Stomach (tissue), 9 donors: ENCODE results near the gene GNGT2. TPM values are rescaled to one million over a fixed set of nuclear protein-coding genes. Genes with fewer than 3 reads are reported as not detected.
A peak's percentile ranks its signal among the peaks of the same experiment; 100 is the strongest.

Experiments used
- DNase-seq, 2 donors: peaks; one replicate each; pipeline versions ENCODE4 v3.0.0 to v3.0.0-alpha.2; 2013 to 2019
- H3K27ac ChIP-seq, 5 donors: fragments of 200-600 bp in 4 of 5; sonication (generic) in 4 of 5; one replicate each; pipeline ENCODE4 v1.5.1; 2013 to 2019; ENCODE audit warnings: mild to moderate bottlenecking in 1 of 5, moderate library complexity in 1 of 5
- H3K27me3 ChIP-seq, 3 donors: fragments of 200-600 bp; sonication (generic); one replicate each; pipeline ENCODE4 v1.5.1; 2017 to 2019; ENCODE audit warnings: mixed run types in 1 of 3
- H3K36me3 ChIP-seq, 4 donors: fragments of 200-600 bp; sonication (generic); 1 replicate in 3 of 4; 2 replicates in 1 of 4; pipeline ENCODE4 v1.5.1; 2016 to 2019
- H3K4me1 ChIP-seq, 4 donors: fragments of 200-600 bp; sonication (generic); one replicate each; pipeline ENCODE4 v1.5.1; 2016 to 2019
- H3K4me3 ChIP-seq, 4 donors: fragments of 200-600 bp; sonication (generic) in 3 of 4; one replicate each; pipeline ENCODE4 v1.5.1; 2016 to 2019; ENCODE audit warnings: mild to moderate bottlenecking in 1 of 4
- H3K9me3 ChIP-seq, 4 donors: fragments of 200-600 bp; sonication (generic); one replicate each; pipeline ENCODE4 v1.5.1; 2016 to 2019
- EP300 ChIP-seq: sonication (generic); formaldehyde crosslinking; IDR thresholded peaks from one replicate; pipeline ENCODE4 v1.6.1; 2017; ENCODE audit warnings: antibody characterized with exemption
- POLR2A ChIP-seq, 4 donors: fragments of 450-650 bp; IDR thresholded peaks; one replicate each; pipeline ENCODE4 v1.6.1; 2016; ENCODE audit warnings: antibody characterized with exemption in 4 of 4, control low read depth in 2 of 4, mild to moderate bottlenecking in 1 of 4, moderate library complexity in 1 of 4
- POLR2AphosphoS5 ChIP-seq, 3 donors: sonication (generic); formaldehyde crosslinking; IDR thresholded peaks; one replicate each; pipeline ENCODE4 v1.6.1; 2016; ENCODE audit warnings: antibody characterized with exemption in 3 of 3
- WGBS, 5 donors: extraction: QIAGEN DNeasy Blood & Tissue Kit in 3 of 5; methylation state at CpG; one replicate each; pipeline versions ENCODE4 v1.1.5 to v1.1.7; 2013 to 2018; 5-methylcytosine and 5-hydroxymethylcytosine counted together
- intact Hi-C: fragments of 100-400 bp; cut with DNase I; formaldehyde crosslinking; loops from one replicate; pipeline ENCODE4 v1.15.1; 2023; ENCODE audit warnings: low total_unique reads
- polyA plus RNA-seq, 3 donors: library from polyadenylated mRNA; stranded (reverse); fragments of 200-250 nt; gene quantifications; one replicate each; pipeline ENCODE4 v1.2.3, GENCODE V29; 2013
- total RNA-seq, 5 donors: library from RNA; depleted of rRNA; stranded (reverse); fragments of >200 nt; gene quantifications; one replicate each; pipeline versions ENCODE4 v1.1.0 to v1.2.3, GENCODE V29; 2014 to 2016
- TF ChIP-seq, protein P1 (sequence below), 7 experiments: fragments of 450-650 bp in 4 of 7; fragments of 200-600 bp in 3 of 7; sonication (generic) in 3 of 7; IDR thresholded peaks; one replicate each; pipeline ENCODE4 v1.5.1; 2016 to 2019; ENCODE audit warnings: antibody characterized with exemption in 7 of 7, control low read depth in 2 of 7, mild to moderate bottlenecking in 1 of 7
- donor health status: healthy with polysubstance abuse.
- donor health status: Bipolar disorder and iron deficiency.
- donor health status: healthy.

GNGT2 gene
- total and polyA plus RNA-seq, 8 donors: 1.6 to 134 (median 2.8) TPM; not detected in 2

DNA sequence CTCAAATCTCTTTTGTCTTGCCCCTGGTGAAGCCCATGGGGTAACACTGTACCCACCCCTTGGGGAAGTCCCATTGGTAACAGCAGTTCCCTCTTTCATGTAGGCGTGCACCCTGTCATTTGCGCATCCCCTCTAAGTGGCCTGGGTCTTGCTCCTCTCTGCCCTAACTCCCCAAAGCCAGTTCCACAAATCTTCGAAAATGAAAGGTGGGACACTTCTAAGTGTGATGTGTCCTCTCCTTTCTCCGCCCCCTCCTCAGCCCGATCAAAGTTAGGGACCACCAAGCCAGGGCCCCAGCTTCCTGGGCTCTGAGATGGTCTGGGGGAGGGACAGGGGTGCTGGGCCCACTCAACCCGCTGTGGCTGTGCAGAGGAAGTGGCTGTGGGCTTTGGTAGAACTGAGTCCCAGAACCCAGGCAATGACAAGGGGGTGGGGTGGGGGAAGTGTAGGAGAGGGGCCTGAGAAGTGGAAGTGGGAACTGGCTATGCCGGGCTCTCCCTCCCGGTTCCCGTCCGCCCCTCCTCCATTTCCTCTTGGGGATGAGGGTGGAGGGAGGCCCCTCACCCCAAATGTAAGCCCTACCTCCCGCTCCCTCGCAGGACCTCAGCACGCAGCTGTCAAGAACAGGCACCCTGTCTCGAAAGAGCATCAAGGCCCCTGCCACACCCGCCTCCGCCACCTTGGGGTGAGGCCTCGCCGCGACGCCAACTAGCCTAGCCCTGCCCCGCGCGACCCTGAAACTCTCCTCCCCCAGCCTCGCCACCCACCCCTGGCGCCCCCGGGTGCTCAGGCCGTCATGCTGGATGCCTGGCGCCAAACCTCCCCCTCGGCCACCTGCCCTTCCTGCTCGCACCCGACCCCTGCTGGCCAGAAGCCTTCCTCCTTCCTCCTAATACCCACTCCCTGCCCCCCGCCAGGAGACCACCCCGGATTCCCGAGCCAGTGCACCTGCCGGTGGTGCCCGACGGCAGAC lies 8.9 kb upstream of the GNGT2 start:
- H3K27me3 ChIP-seq: peaks cover 7 to 69% (median 34%) of the 10 kb centered on the region in 3 donors
- no peak overlapping the region for H3K4me3 ChIP-seq
- H3K4me1 ChIP-seq: peaks cover 19 to 79% (median 41%) of the 10 kb centered on the region in 4 donors
- 30 to 84% (median 43%) methylated on average over 10 to 37 of the region's 37 CpGs for whole genome bisulfite sequencing, 5 donors
- peak overlapping the region; percentile 21 to 73 (median 55) for H3K27ac ChIP-seq
- peak in 1 of 2 donors; percentile 30 for DNase-seq
- peaks cover 0 to 4% (median 0%) of the 10 kb centered on the region in 4 donors for H3K36me3 ChIP-seq
- intact Hi-C loops: no loop called here
- TF ChIP-seq, protein P1, sequence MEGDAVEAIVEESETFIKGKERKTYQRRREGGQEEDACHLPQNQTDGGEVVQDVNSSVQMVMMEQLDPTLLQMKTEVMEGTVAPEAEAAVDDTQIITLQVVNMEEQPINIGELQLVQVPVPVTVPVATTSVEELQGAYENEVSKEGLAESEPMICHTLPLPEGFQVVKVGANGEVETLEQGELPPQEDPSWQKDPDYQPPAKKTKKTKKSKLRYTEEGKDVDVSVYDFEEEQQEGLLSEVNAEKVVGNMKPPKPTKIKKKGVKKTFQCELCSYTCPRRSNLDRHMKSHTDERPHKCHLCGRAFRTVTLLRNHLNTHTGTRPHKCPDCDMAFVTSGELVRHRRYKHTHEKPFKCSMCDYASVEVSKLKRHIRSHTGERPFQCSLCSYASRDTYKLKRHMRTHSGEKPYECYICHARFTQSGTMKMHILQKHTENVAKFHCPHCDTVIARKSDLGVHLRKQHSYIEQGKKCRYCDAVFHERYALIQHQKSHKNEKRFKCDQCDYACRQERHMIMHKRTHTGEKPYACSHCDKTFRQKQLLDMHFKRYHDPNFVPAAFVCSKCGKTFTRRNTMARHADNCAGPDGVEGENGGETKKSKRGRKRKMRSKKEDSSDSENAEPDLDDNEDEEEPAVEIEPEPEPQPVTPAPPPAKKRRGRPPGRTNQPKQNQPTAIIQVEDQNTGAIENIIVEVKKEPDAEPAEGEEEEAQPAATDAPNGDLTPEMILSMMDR (IDR thresholded peaks at IDR 0.05): no peak
- TF ChIP-seq POLR2AphosphoS5 (IDR thresholded peaks at IDR 0.05): no peak
- TF ChIP-seq EP300: no peak
- TF ChIP-seq POLR2A (IDR thresholded peaks at IDR 0.05): no peak
- H3K9me3 ChIP-seq: no peaks in the 10 kb centered on the region

- Histone ChIP-seq H3K4me1 (peaks cover 10 to 69% (median 33%) of the 10 kb centered on the region in 4 donors), H3K9me3 (no peaks in the 10 kb centered on the region), H3K27me3 (peaks cover 5 to 55% (median 20%) of the 10 kb centered on the region in 3 donors), H3K4me3 (peak overlapping the region in 1 of 4 donors; percentile 6), H3K27ac (peak overlapping the region; percentile 10 to 73 (median 55)), H3K36me3 (peaks cover 0 to 4% (median 0%) of the 10 kb centered on the region in 4 donors)
- intact Hi-C loops: no loop called here
- WGBS, 5 donors: 61 to 74% (median 69%) methylated on average over 16 to 17 of the region's 17 CpGs
- DNase-seq: peak; percentile 49 to 72
- TF ChIP-seq POLR2AphosphoS5 (IDR thresholded peaks at IDR 0.05): peak in 2 of 3 donors; percentile 53 to 54
- TF ChIP-seq, protein P1 (IDR thresholded peaks at IDR 0.05): no peak
Measured at GRCh38 chr17:49217651-49218413, 7.5 kb upstream of the GNGT2 start.

DNA sequence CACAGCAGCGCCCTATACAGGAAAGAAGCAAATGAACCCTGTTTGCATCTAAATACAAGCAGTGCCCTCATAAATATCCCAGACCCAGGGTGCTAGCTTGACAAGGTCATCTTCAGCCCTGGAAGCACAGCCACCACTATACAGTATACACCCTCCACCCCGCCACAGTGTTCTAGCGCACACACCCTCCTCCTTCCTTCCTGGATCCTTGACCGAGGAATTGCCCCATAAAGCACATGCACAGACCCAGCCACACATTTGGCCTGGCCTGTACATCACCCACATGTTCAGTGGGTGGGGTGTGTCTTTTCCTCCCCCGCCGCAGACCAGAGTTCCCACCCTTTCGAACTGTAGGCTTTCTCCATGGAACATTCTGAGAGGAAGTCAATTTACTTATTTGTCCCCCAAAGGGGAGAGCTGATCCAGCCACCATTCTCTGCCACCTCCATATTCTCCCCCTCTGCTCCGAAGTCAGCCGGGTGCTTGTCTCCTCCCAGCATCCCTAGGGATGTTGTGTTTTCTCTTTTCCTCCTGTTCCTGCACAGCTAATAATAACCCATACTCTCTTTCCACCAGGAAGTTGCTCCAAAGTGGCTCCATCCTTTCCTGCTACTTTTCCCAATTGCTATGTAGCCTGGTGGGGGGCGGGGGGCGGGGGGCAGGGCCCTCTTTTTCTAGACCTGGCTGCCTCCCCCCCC lies 6.7 kb upstream of the GNGT2 start:
- H3K36me3 ChIP-seq: peaks cover 0 to 4% (median 0%) of the 10 kb centered on the region in 4 donors
- WGBS, 5 donors: 56 to 71% (median 68%) methylated on average over 11 of the region's 11 CpGs
- H3K27me3 ChIP-seq: peaks cover 5 to 48% (median 17%) of the 10 kb centered on the region in 3 donors
- TF ChIP-seq POLR2A (IDR thresholded peaks at IDR 0.05): no peak
- peak in 1 of 3 donors; percentile 31 for TF ChIP-seq POLR2AphosphoS5 (IDR thresholded peaks at IDR 0.05)
- no peaks in the 10 kb centered on the region for H3K9me3 ChIP-seq
- intact Hi-C loops: no loop called here
- peak in 1 of 2 donors; percentile 27 for DNase-seq
- peak overlapping the region in 3 of 5 donors; percentile 24 to 73 (median 64) for H3K27ac ChIP-seq
- H3K4me3 ChIP-seq: peak overlapping the region in 1 of 4 donors; percentile 6
- peaks cover 10 to 67% (median 33%) of the 10 kb centered on the region in 4 donors for H3K4me1 ChIP-seq

- Histone ChIP-seq H3K27me3 (peaks cover 5 to 42% (median 12%) of the 10 kb centered on the region in 3 donors), H3K4me1 (peaks cover 10 to 67% (median 33%) of the 10 kb centered on the region in 4 donors), H3K4me3 (peak overlapping the region in 1 of 4 donors; percentile 1), H3K9me3 (no peaks in the 10 kb centered on the region), H3K27ac (peak overlapping the region in 4 of 5 donors; percentile 4 to 73 (median 56)), H3K36me3 (peaks cover 0 to 4% (median 0%) of the 10 kb centered on the region in 4 donors)
- intact Hi-C loops: no loop called here
- WGBS, 5 donors: 82 to 88% (median 83%) methylated on average over 12 to 13 of the region's 13 CpGs
- TF ChIP-seq EP300 (no peak), POLR2A (IDR thresholded peaks at IDR 0.05) (no peak), POLR2AphosphoS5 (IDR thresholded peaks at IDR 0.05) (no peak)
- TF ChIP-seq, protein P1 (IDR thresholded peaks at IDR 0.05): no peak
- DNase-seq: no peak
Measured at GRCh38 chr17:49216482-49216881, 6.1 kb upstream of the GNGT2 start.
